ENCODE measurements around the gene ZNF358.

ZNF358 gene

GRCh38 chr19:7504684-7505083 is 11.2 kb upstream of the ZNF358 start:
- H3K4me3 ChIP-seq (ENCODE audit: low read length): no peak overlapping the region
- TF ChIP-seq CTCF (conservative IDR thresholded peaks at IDR 0.05; ENCODE audit: low read length): no peak
- no peak for DNase-seq (ENCODE audit: low read depth)

GRCh38 chr19:7505288-7505681 is 10.6 kb upstream of the ZNF358 start:
- no peak overlapping the region for H3K4me3 ChIP-seq (ENCODE audit: low read length)
- no peak for TF ChIP-seq CTCF (conservative IDR thresholded peaks at IDR 0.05; ENCODE audit: low read length)
- DNase-seq (ENCODE audit: low read depth): no peak

GRCh38 chr19:7505682-7506384 is 10.1 kb upstream of the ZNF358 start:
- DNase-seq (ENCODE audit: low read depth): no peak
- no peak overlapping the region for H3K4me3 ChIP-seq (ENCODE audit: low read length)
- no peak for TF ChIP-seq CTCF (conservative IDR thresholded peaks at IDR 0.05; ENCODE audit: low read length)

- DNase-seq (ENCODE audit: low read depth): peak; percentile 81
- no peak for TF ChIP-seq CTCF (conservative IDR thresholded peaks at IDR 0.05; ENCODE audit: low read length)
- H3K4me3 ChIP-seq (ENCODE audit: low read length): no peak overlapping the region
Observed at GRCh38 chr19:7506385-7507328, 9.2 kb upstream of the ZNF358 start.

GRCh38 chr19:7507884-7508283 is 8.0 kb upstream of the ZNF358 start:
- peak; percentile 73 for DNase-seq (ENCODE audit: low read depth)
- no peak overlapping the region for H3K4me3 ChIP-seq (ENCODE audit: low read length)
- no peak for TF ChIP-seq CTCF (conservative IDR thresholded peaks at IDR 0.05; ENCODE audit: low read length)

GRCh38 chr19:7509625-7510024 is 6.3 kb upstream of the ZNF358 start:
- no peak for TF ChIP-seq CTCF (conservative IDR thresholded peaks at IDR 0.05; ENCODE audit: low read length)
- H3K4me3 ChIP-seq (ENCODE audit: low read length): no peak overlapping the region
- DNase-seq (ENCODE audit: low read depth): no peak

All from AG10803 (cell line).